Activated T-helper 1 cell treated with anti-CD3 and anti-CD28 coated beads, Interleukin-12 subunit alpha, Interleukin-12 subunit beta, Interleukin-2, Interleukin-4 antibody, amounts not matched to agents 30 ng/mL and 10 ng/mL and 1 ng/mL, durations not matched to agents 14 hours and 24 hours and 36 hours (primary cell): Measurements from ENCODE around the gene CERS1. TPM values are rescaled to one million over a fixed set of nuclear protein-coding genes. Genes with fewer than 3 reads are reported as not detected.

Experiments
- DNase-seq: peaks from one replicate; pipeline ENCODE4 v3.0.0; 2021; ENCODE audit warnings: low spot score
- H3K27ac Mint-ChIP-seq: one replicate; pipeline ENCODE4 v1.8.0; 2021; ENCODE audit warnings: mild to moderate bottlenecking, mixed read lengths
- H3K27me3 Mint-ChIP-seq: one replicate; pipeline ENCODE4 v1.8.0; 2022; ENCODE audit warnings: mild to moderate bottlenecking, moderate library complexity, mixed read lengths; ENCODE audit not compliant: insufficient read depth
- H3K36me3 Mint-ChIP-seq: one replicate; pipeline ENCODE4 v1.8.0; 2021; ENCODE audit warnings: low read depth, mixed read lengths
- H3K4me1 Mint-ChIP-seq: one replicate; pipeline ENCODE4 v1.8.0; 2021; ENCODE audit warnings: low read depth, mixed read lengths
- H3K4me3 Mint-ChIP-seq: one replicate; pipeline ENCODE4 v1.8.0; 2021; ENCODE audit warnings: mild to moderate bottlenecking, moderate library complexity, mixed read lengths
- H3K9me3 Mint-ChIP-seq: one replicate; pipeline ENCODE4 v1.8.0; 2021; ENCODE audit warnings: mixed read lengths
- intact Hi-C: fragments of 100-400 bp; cut with micrococcal nuclease; formaldehyde crosslinking; loops from one replicate; pipeline ENCODE4 v1.15.1; 2024
- total RNA-seq: library from RNA; stranded (reverse); gene quantifications from 2 replicates; pipeline ENCODE4 v1.2.3, GENCODE V29; 2022

CERS1 gene
- total RNA-seq, 1 donor from 2014 or later = not detected

- Mint-ChIP-seq H3K9me3 (no peaks in the 10 kb centered on the region), H3K4me3 (no peak overlapping the region), H3K4me1 (no peaks in the 10 kb centered on the region), H3K27me3 (no peaks in the 10 kb centered on the region), H3K36me3 (peaks cover 32% of the 10 kb centered on the region), H3K27ac (no peak overlapping the region)
- intact Hi-C loops = no loop called here
- no peak for DNase-seq
These were observed 34.7 kb downstream of the CERS1 start for GRCh38 chr19:18861235-18861634.

GRCh38 chr19:18860725-18861124 lies 35.2 kb downstream of the CERS1 start:
- no peak for DNase-seq
- Mint-ChIP-seq H3K9me3 (no peaks in the 10 kb centered on the region), H3K4me3 (no peak overlapping the region), H3K36me3 (peaks cover 29% of the 10 kb centered on the region), H3K27ac (no peak overlapping the region), H3K27me3 (no peaks in the 10 kb centered on the region), H3K4me1 (no peaks in the 10 kb centered on the region)
- intact Hi-C loops = no loop called here

GRCh38 chr19:18860302-18860700 lies 35.7 kb downstream of the CERS1 start:
- Mint-ChIP-seq H3K4me3 (no peak overlapping the region), H3K36me3 (peaks cover 31% of the 10 kb centered on the region), H3K27me3 (no peaks in the 10 kb centered on the region), H3K4me1 (no peaks in the 10 kb centered on the region), H3K9me3 (no peaks in the 10 kb centered on the region), H3K27ac (no peak overlapping the region)
- no peak for DNase-seq
- intact Hi-C loops = no loop called here

GRCh38 chr19:18859676-18860301 lies 36.2 kb downstream of the CERS1 start:
- no peak overlapping the region for H3K4me3 Mint-ChIP-seq
- H3K4me1 Mint-ChIP-seq = no peaks in the 10 kb centered on the region
- no peaks in the 10 kb centered on the region for H3K9me3 Mint-ChIP-seq
- no peak for DNase-seq
- H3K27me3 Mint-ChIP-seq = no peaks in the 10 kb centered on the region
- peaks cover 34% of the 10 kb centered on the region for H3K36me3 Mint-ChIP-seq
- intact Hi-C loops = no loop called here
- H3K27ac Mint-ChIP-seq = no peak overlapping the region

GRCh38 chr19:18858906-18859646 lies 36.9 kb downstream of the CERS1 start:
- Mint-ChIP-seq H3K9me3 (no peaks in the 10 kb centered on the region), H3K36me3 (peaks cover 32% of the 10 kb centered on the region), H3K4me1 (no peaks in the 10 kb centered on the region), H3K27me3 (no peaks in the 10 kb centered on the region), H3K27ac (no peak overlapping the region), H3K4me3 (no peak overlapping the region)
- DNase-seq = no peak
- intact Hi-C loops = no loop called here

GRCh38 chr19:18857223-18857622 lies 38.7 kb downstream of the CERS1 start:
- H3K36me3 Mint-ChIP-seq = peaks cover 40% of the 10 kb centered on the region

GRCh38 chr19:18856385-18857126 lies 39.4 kb downstream of the CERS1 start:
- Mint-ChIP-seq H3K4me1 (no peaks in the 10 kb centered on the region), H3K27ac (no peak overlapping the region), H3K9me3 (no peaks in the 10 kb centered on the region)

More at GRCh38 chr19:18857223-18857622, 38.7 kb downstream of the CERS1 start:
- Mint-ChIP-seq H3K4me1 (no peaks in the 10 kb centered on the region), H3K27ac (no peak overlapping the region), H3K27me3 (no peaks in the 10 kb centered on the region), H3K4me3 (no peak overlapping the region), H3K9me3 (no peaks in the 10 kb centered on the region)
- intact Hi-C loops = no loop called here
- DNase-seq = no peak

GRCh38 chr19:18855647-18856384 lies 40.1 kb downstream of the CERS1 start:
- Mint-ChIP-seq H3K9me3 (no peaks in the 10 kb centered on the region), H3K36me3 (peaks cover 42% of the 10 kb centered on the region), H3K4me3 (no peak overlapping the region), H3K27ac (no peak overlapping the region), H3K4me1 (no peaks in the 10 kb centered on the region), H3K27me3 (no peaks in the 10 kb centered on the region)
- intact Hi-C loops = no loop called here
- no peak for DNase-seq

More at GRCh38 chr19:18856385-18857126, 39.4 kb downstream of the CERS1 start:
- intact Hi-C loops = no loop called here
- Mint-ChIP-seq H3K27me3 (no peaks in the 10 kb centered on the region), H3K36me3 (peaks cover 42% of the 10 kb centered on the region), H3K4me3 (no peak overlapping the region)
- DNase-seq = no peak

GRCh38 chr19:18854982-18855381 lies 41.0 kb downstream of the CERS1 start:
- no peaks in the 10 kb centered on the region for H3K27me3 Mint-ChIP-seq
- H3K27ac Mint-ChIP-seq = no peak overlapping the region
- DNase-seq = no peak
- intact Hi-C loops = no loop called here
- peaks cover 44% of the 10 kb centered on the region for H3K36me3 Mint-ChIP-seq
- H3K4me1 Mint-ChIP-seq = no peaks in the 10 kb centered on the region
- H3K9me3 Mint-ChIP-seq = no peaks in the 10 kb centered on the region
- no peak overlapping the region for H3K4me3 Mint-ChIP-seq

GRCh38 chr19:18853755-18854427 lies 42.1 kb downstream of the CERS1 start:
- Mint-ChIP-seq H3K4me1 (peaks cover 9% of the 10 kb centered on the region), H3K36me3 (peaks cover 51% of the 10 kb centered on the region), H3K27me3 (no peaks in the 10 kb centered on the region), H3K9me3 (no peaks in the 10 kb centered on the region), H3K27ac (no peak overlapping the region), H3K4me3 (no peak overlapping the region)
- intact Hi-C loops = no loop called here
- no peak for DNase-seq

GRCh38 chr19:18852648-18853047 lies 43.3 kb downstream of the CERS1 start:
- Mint-ChIP-seq H3K27me3 (no peaks in the 10 kb centered on the region), H3K9me3 (no peaks in the 10 kb centered on the region), H3K4me3 (no peak overlapping the region), H3K36me3 (peaks cover 57% of the 10 kb centered on the region), H3K4me1 (peaks cover 12% of the 10 kb centered on the region), H3K27ac (no peak overlapping the region)
- DNase-seq = no peak
- intact Hi-C loops = no loop called here

GRCh38 chr19:18851673-18852325 lies 44.2 kb downstream of the CERS1 start:
- H3K4me3 Mint-ChIP-seq = no peak overlapping the region
- no peaks in the 10 kb centered on the region for H3K27me3 Mint-ChIP-seq
- peaks cover 17% of the 10 kb centered on the region for H3K4me1 Mint-ChIP-seq
- H3K36me3 Mint-ChIP-seq = peaks cover 60% of the 10 kb centered on the region
- no peak for DNase-seq
- no peaks in the 10 kb centered on the region for H3K9me3 Mint-ChIP-seq
- H3K27ac Mint-ChIP-seq = no peak overlapping the region
- intact Hi-C loops = no loop called here
